ENCODE data around the gene HUNK.

DNA sequence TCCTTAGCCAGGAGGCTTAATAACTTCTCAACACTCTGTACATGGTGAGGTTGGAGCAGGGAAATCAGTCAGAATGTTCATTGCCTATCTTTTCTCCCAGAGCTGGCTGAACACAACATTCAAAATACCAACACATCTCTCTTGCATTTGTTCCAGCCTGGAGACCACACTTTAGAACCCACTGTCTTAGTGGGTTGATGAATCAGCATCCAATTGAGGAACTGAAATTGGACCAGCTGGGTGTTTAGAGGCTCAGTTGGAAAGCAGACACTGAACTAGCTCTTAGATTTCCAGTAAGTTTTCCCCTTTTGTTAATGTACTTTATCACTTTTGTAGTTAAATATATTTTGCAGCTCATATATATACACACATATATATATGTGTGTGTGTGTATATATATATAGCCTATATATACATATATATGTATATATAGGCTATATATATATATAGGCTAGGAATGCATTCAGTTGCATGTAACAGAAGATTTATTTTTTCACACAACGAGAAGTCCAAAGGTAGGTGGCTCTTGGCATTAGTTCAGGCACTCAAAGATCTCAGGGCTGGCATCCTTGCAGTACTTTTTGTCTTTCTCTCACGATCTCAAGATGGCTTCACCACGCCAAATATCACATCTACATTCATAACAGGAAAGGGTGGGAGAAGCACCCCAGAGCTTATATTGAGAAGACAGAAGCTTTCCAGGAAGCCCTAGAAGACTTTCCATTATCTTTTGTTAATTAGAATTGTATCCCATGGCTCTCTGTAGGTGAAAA, 35.0 kb upstream of the HUNK start:
- TF ChIP-seq EZH2phosphoT487 (IDR thresholded peaks at IDR 0.05; ENCODE audit: insufficient read depth, low read depth), result no peak
- TF ChIP-seq EZH2 (IDR thresholded peaks at IDR 0.05; ENCODE audit: insufficient read depth, poor library complexity, severe bottlenecking), result no peak
